B cell (primary cell): ENCODE results near the gene RASL11A. TPM values are rescaled to one million over a fixed set of nuclear protein-coding genes. Genes with fewer than 3 reads are reported as not detected.
"Not testable (repeated sequence)": the region's sequence is repeated elsewhere in the genome, so short reads cannot be mapped to it uniquely, and the experiment has no call there.

Experiments used
- ATAC-seq: fragments of 200-7000 bp; cut with Tn5 transposase; one replicate; pipeline ENCODE4 v1.10.0; 2021; ENCODE audit warnings: low read depth, mild to moderate bottlenecking, moderate number of reproducible peaks, moderate library complexity
- CTCF ChIA-PET: fragments of 350-600 bp; sonication (Branson Sonifier 250); formaldehyde crosslinking; loops from one replicate; lab custom pipeline; 2021; ENCODE audit warnings: antibody characterized with exemption, inconsistent platforms; lab: Charles Lee
- POLR2A ChIA-PET: fragments of 350-600 bp; sonication (Branson Sonifier 250); formaldehyde crosslinking; loops from one replicate; lab custom pipeline; 2021; ENCODE audit warnings: antibody characterized with exemption; lab: Charles Lee
- DNase-seq: peaks from one replicate; pipeline ENCODE4 v3.0.0; 2013
- H2AFZ ChIP-seq: 2 replicates; pipeline ENCODE4 v1.6.1; 2012; ENCODE audit warnings: mild to moderate bottlenecking, low read depth, low read length; ENCODE audit not compliant: insufficient read depth, poor library complexity, severe bottlenecking
- H3K27ac ChIP-seq, 2 donors: 1 replicate in 1 of 2; 2 replicates in 1 of 2; pipeline ENCODE4 v1.5.1; 2012 to 2013; ENCODE audit warnings: low read length in 2 of 2, mild to moderate bottlenecking in 2 of 2, moderate library complexity in 1 of 2
- H3K27me3 ChIP-seq, 4 experiments: fragments of 200-600 bp in 1 of 4; sonication (generic) in 1 of 4; replicated peaks in 1 of 4; 1 replicate in 2 of 4; 2 replicates in 2 of 4; pipeline versions ENCODE4 v1.6.1 to v1.7.0; 2013 to 2016; ENCODE audit warnings: low read length in 3 of 4, mild to moderate bottlenecking in 2 of 4, mixed read lengths in 1 of 4, moderate library complexity in 1 of 4; ENCODE audit not compliant: insufficient read depth in 4 of 4, control insufficient read depth in 3 of 4; ENCODE audit errors: control extremely low read depth in 1 of 4
- H3K36me3 ChIP-seq, 2 experiments: replicated peaks in 1 of 2; 1 replicate in 1 of 2; 2 replicates in 1 of 2; pipeline versions ENCODE4 v1.6.1 to v1.7.1; 2013; ENCODE audit warnings: low read length in 1 of 2; ENCODE audit not compliant: insufficient read depth in 2 of 2, control insufficient read depth in 1 of 2; ENCODE audit errors: control extremely low read depth in 1 of 2, extremely low read depth in 1 of 2
- H3K4me1 ChIP-seq, 2 donors: fragments of 200-600 bp in 1 of 2; sonication (generic) in 1 of 2; 1 replicate in 1 of 2; 2 replicates in 1 of 2; pipeline versions ENCODE4 v1.5.1 to v1.6.1; 2013 to 2017; ENCODE audit warnings: low read length in 2 of 2; ENCODE audit not compliant: control insufficient read depth in 2 of 2, insufficient read depth in 2 of 2
- H3K4me2 ChIP-seq: replicated peaks from 2 replicates; pipeline ENCODE3; 2012; ENCODE audit warnings: mild to moderate bottlenecking, low read depth, low read length; ENCODE audit not compliant: poor library complexity, severe bottlenecking
- H3K4me3 ChIP-seq, 5 experiments: fragments of 200-600 bp in 1 of 5; sonication (generic) in 1 of 5; 1 replicate in 3 of 5; 2 replicates in 2 of 5; pipeline versions ENCODE4 v1.5.1 to v1.7.0; 2011 to 2016; ENCODE audit warnings: low read length in 4 of 5, mild to moderate bottlenecking in 4 of 5, low read depth in 2 of 5, control low read depth in 1 of 5, moderate library complexity in 1 of 5; ENCODE audit not compliant: insufficient read depth in 1 of 5; ENCODE audit errors: control extremely low read depth in 1 of 5, extremely low read depth in 1 of 5
- H3K79me2 ChIP-seq: fragments of 200-600 bp; sonication (generic); one replicate; pipeline ENCODE4 v1.6.0; 2016; ENCODE audit warnings: low read length; ENCODE audit not compliant: control insufficient read depth, insufficient read depth
- H3K9ac ChIP-seq: fragments of 200-600 bp; sonication (generic); 2 replicates; pipeline ENCODE4 v1.6.1; 2017; ENCODE audit warnings: mild to moderate bottlenecking, low read length, moderate library complexity
- H3K9me3 ChIP-seq, 3 donors: one replicate each; pipeline versions ENCODE4 v1.6.1 to v1.7.1; 2013; ENCODE audit warnings: low read length in 2 of 3; ENCODE audit not compliant: control insufficient read depth in 2 of 3, insufficient read depth in 1 of 3; ENCODE audit errors: control extremely low read depth in 1 of 3
- H4K20me1 ChIP-seq: 2 replicates; pipeline ENCODE4 v1.6.0; 2012; ENCODE audit warnings: mild to moderate bottlenecking, low read length; ENCODE audit not compliant: insufficient read depth, control insufficient read depth, poor library complexity, severe bottlenecking
- H3K27ac Mint-ChIP-seq: one replicate; pipeline ENCODE4 v1.8.0; 2021; ENCODE audit warnings: mixed read lengths
- H3K27me3 Mint-ChIP-seq: one replicate; pipeline ENCODE4 v1.8.0; 2021; ENCODE audit warnings: mixed read lengths
- H3K4me1 Mint-ChIP-seq: one replicate; pipeline ENCODE4 v1.8.0; 2021; ENCODE audit warnings: mixed read lengths
- H3K4me3 Mint-ChIP-seq: one replicate; pipeline ENCODE4 v1.8.0; 2021; ENCODE audit warnings: mixed read lengths
- H3K9me3 Mint-ChIP-seq: one replicate; pipeline ENCODE4 v1.8.0; 2022; ENCODE audit warnings: mixed read lengths; ENCODE audit not compliant: insufficient read depth
- EZH2 ChIP-seq: IDR thresholded peaks from 2 replicates; pipeline ENCODE4 v1.6.1; 2012; ENCODE audit warnings: borderline replicate concordance, low read depth, mild to moderate bottlenecking, moderate library complexity, low read length; ENCODE audit not compliant: insufficient read depth, poor library complexity, severe bottlenecking
- WGBS: methylation state at CpG from one replicate; pipeline ENCODE4 v1.1.5; 2013; ENCODE audit warnings: missing lambda C conversion rate; ENCODE audit not compliant: insufficient coverage; 5-methylcytosine and 5-hydroxymethylcytosine counted together
- intact Hi-C: fragments of 100-400 bp; cut with micrococcal nuclease; formaldehyde crosslinking; loops from one replicate; pipeline ENCODE4 v1.10.0; 2022
- polyA plus RNA-seq: library from polyadenylated mRNA; depleted of rRNA; stranded (reverse); fragments of >200 nt; gene quantifications from 2 replicates; pipeline ENCODE4 v1.2.3, GENCODE V29; 2012
- total RNA-seq, 2 donors: library from RNA; stranded (reverse); fragments of 120-200 nt in 1 of 2; gene quantifications; 1 replicate in 1 of 2; 2 replicates in 1 of 2; pipeline versions ENCODE4 v1.2.3 to v1.2.4, GENCODE V29; 2013 to 2022
- TF ChIP-seq, protein P1 (sequence below): fragments of 200-600 bp; IDR thresholded peaks from one replicate; pipeline ENCODE4 v1.8.0; 2022; ENCODE audit warnings: antibody characterized with exemption, mild to moderate bottlenecking

Gene RASL11A
- total and polyA plus RNA-seq, 2 donors (not counting 1 experiment from before 2014, with no cell fraction given): 0.89 to 4.8 TPM

DNA sequence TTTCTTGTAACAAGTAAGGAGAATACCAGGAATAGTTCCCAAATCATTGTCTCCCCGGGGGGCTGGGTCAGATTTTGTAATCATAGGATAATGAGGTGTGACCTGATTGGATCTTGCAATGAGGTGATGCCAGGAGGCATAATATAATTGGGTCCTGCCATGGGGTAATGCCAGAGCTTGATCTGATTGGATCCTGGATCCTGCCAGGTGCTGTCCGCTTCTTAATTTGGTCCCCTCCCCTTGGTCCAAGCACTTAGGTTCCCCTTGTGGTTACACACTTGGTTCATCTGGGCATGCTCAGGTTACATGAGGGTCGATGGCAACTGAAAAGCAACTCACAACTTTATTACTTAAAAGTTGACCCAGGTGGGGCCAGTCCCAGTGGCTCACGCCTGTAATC is 20.1 kb downstream of the RASL11A start:
- ATAC-seq: no peak
- DNase-seq: no peak
- no peaks in the 10 kb centered on the region for H3K9me3 Mint-ChIP-seq
- no peaks in the 10 kb centered on the region for H3K27me3 Mint-ChIP-seq
- TF ChIP-seq, protein P1, sequence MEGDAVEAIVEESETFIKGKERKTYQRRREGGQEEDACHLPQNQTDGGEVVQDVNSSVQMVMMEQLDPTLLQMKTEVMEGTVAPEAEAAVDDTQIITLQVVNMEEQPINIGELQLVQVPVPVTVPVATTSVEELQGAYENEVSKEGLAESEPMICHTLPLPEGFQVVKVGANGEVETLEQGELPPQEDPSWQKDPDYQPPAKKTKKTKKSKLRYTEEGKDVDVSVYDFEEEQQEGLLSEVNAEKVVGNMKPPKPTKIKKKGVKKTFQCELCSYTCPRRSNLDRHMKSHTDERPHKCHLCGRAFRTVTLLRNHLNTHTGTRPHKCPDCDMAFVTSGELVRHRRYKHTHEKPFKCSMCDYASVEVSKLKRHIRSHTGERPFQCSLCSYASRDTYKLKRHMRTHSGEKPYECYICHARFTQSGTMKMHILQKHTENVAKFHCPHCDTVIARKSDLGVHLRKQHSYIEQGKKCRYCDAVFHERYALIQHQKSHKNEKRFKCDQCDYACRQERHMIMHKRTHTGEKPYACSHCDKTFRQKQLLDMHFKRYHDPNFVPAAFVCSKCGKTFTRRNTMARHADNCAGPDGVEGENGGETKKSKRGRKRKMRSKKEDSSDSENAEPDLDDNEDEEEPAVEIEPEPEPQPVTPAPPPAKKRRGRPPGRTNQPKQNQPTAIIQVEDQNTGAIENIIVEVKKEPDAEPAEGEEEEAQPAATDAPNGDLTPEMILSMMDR: no peak
- no peak for TF ChIP-seq EZH2
- no peak overlapping the region for H3K27ac Mint-ChIP-seq
- Histone ChIP-seq H3K79me2 (no peaks in the 10 kb centered on the region), H3K9me3 (no peaks in the 10 kb centered on the region), H3K27me3 (no peaks in the 10 kb centered on the region), H3K4me3 (no peak overlapping the region), H4K20me1 (no peaks in the 10 kb centered on the region), H3K36me3 (no peaks in the 10 kb centered on the region), H3K4me1 (peaks cover 28 to 30% of the 10 kb centered on the region in 2 donors), H3K27ac (no peak overlapping the region), H3K9ac (no peak overlapping the region), H3K4me2 (no peak overlapping the region), H2AFZ (no peak overlapping the region)
- WGBS: 82% methylated on average over 3 of the region's 4 CpGs
- H3K4me1 Mint-ChIP-seq: peaks cover 29% of the 10 kb centered on the region
- intact Hi-C loops: no loop called here
- ChIA-PET CTCF (interaction anchor here (1.4 kb wide), 1 partner anchor 20 kb away, joined by 4 read pairs; the partner anchor contains the start of gene RASL11A), POLR2A (no interaction called here)
- no peak overlapping the region for H3K4me3 Mint-ChIP-seq

DNA sequence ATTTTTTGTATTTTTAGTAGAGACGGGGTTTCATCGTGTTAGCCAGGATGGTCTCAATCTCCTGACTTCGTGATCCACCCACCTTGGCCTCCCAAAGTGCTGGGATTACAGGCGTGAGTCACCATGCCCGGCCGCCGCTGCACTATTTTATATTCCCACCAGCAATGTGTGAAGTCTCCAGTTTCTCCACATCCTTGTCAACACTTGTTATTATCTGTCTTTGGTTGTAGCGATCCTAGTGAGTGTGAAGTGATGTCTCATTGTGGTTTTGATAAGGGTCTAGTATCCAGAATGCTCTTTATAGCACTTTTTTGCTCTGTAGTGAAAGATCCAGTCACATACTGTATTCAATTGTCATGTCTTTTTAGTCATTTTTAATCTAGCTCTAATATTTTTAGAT is 21.3 kb downstream of the RASL11A start:
- H2AFZ ChIP-seq, H3K9ac ChIP-seq, H3K4me3 Mint-ChIP-seq, POLR2A ChIA-PET, H3K4me3 ChIP-seq, H4K20me1 ChIP-seq, H3K36me3 ChIP-seq, H3K9me3 Mint-ChIP-seq, H3K9me3 ChIP-seq, H3K4me2 ChIP-seq, DNase-seq, ATAC-seq, intact Hi-C loops, H3K27me3 ChIP-seq, H3K27me3 Mint-ChIP-seq, H3K79me2 ChIP-seq: not testable (repeated sequence)
- peak overlapping the region; percentile 7 for H3K27ac Mint-ChIP-seq
- peak overlapping the region; percentile 33 to 65 for H3K27ac ChIP-seq
- CTCF ChIA-PET: interaction anchor here (0.6 to 1.5 kb wide), 5 partner anchors 20 to 590 kb away, joined by 3 to 5 read pairs (median 3); no protein-coding TSS in a partner anchor
- H3K4me1 Mint-ChIP-seq: peaks cover 29% of the 10 kb centered on the region
- no CpG with 5 or more reads among the region's 8 CpGs for WGBS
- H3K4me1 ChIP-seq: peaks cover 28 to 30% of the 10 kb centered on the region in 2 donors
